SK-N-SH treated with all-trans-retinoic acid at 6 μM for 48 hours (cell line): ENCODE results near the gene TRIM2.

ENCODE experiments used
- ATAC-seq: fragments of 200-7000 bp; cut with Tn5 transposase; 3 replicates; pipeline ENCODE4 v1.9.1; 2020; ENCODE audit warnings: mild to moderate bottlenecking, moderate library complexity
- BACH2 ChIP-seq: fragments of 250-450 bp; sonication (Bioruptor Pico); IDR thresholded peaks from 2 replicates; pipeline ENCODE4 v1.9.0; 2021; ENCODE audit warnings: mild to moderate bottlenecking, borderline replicate concordance
- CSDC2 ChIP-seq: fragments of 250-450 bp; sonication (Bioruptor Pico); IDR thresholded peaks from 2 replicates; pipeline ENCODE4 v1.5.0; 2020; ENCODE audit warnings: mild to moderate bottlenecking, moderate library complexity
- ESRRG ChIP-seq: fragments of 250-450 bp; sonication (Bioruptor Pico); IDR thresholded peaks from 2 replicates; pipeline ENCODE4 v1.6.1; 2021; ENCODE audit warnings: mild to moderate bottlenecking
- GLIS3 ChIP-seq: fragments of 250-450 bp; sonication (Bioruptor Pico); IDR thresholded peaks from 2 replicates; pipeline ENCODE4 v1.5.0; 2020; ENCODE audit warnings: mild to moderate bottlenecking, moderate library complexity
- OSR1 ChIP-seq: fragments of 250-450 bp; sonication (Bioruptor Pico); IDR thresholded peaks from 2 replicates; pipeline ENCODE4 v1.8.0; 2022; ENCODE audit warnings: moderate library complexity, mild to moderate bottlenecking, inconsistent platforms
- PPARA ChIP-seq: fragments of 250-450 bp; sonication (Bioruptor Pico); IDR thresholded peaks from 2 replicates; pipeline ENCODE4 v1.5.0; 2020; ENCODE audit warnings: mild to moderate bottlenecking, borderline replicate concordance
- SNAI2 ChIP-seq: fragments of 250-450 bp; sonication (Bioruptor Pico); IDR thresholded peaks from 2 replicates; pipeline ENCODE4 v1.5.0; 2020; ENCODE audit warnings: mild to moderate bottlenecking, moderate library complexity
- TCF4 ChIP-seq: fragments of 250-450 bp; sonication (Bioruptor Pico); IDR thresholded peaks from 2 replicates; pipeline ENCODE4 v1.8.0; 2021; ENCODE audit warnings: mild to moderate bottlenecking, moderate library complexity, borderline replicate concordance
- TOX ChIP-seq: fragments of 250-450 bp; sonication (Bioruptor Pico); IDR thresholded peaks from 2 replicates; pipeline ENCODE4 v1.8.0; 2021; ENCODE audit warnings: mild to moderate bottlenecking, moderate library complexity, borderline replicate concordance
- ZC3H10 ChIP-seq: fragments of 250-450 bp; sonication (Bioruptor Pico); IDR thresholded peaks from 2 replicates; pipeline ENCODE4 v1.5.1; 2021; ENCODE audit warnings: mild to moderate bottlenecking, moderate library complexity
- ZFP3 ChIP-seq: fragments of 250-450 bp; sonication (Bioruptor Pico); IDR thresholded peaks from 2 replicates; pipeline ENCODE4 v1.5.0; 2020; ENCODE audit warnings: mild to moderate bottlenecking, moderate library complexity
- ZFP30 ChIP-seq: fragments of 450-650 bp; formaldehyde crosslinking; IDR thresholded peaks from 2 replicates; pipeline ENCODE4 v1.5.0; 2022; ENCODE audit warnings: mild to moderate bottlenecking, moderate library complexity
- ZNF565 ChIP-seq: fragments of 450-650 bp; formaldehyde crosslinking; conservative IDR thresholded peaks from 2 replicates; pipeline ENCODE4 v1.5.0; 2020; ENCODE audit warnings: low read depth, mild to moderate bottlenecking, moderate library complexity
- ZNF70 ChIP-seq: fragments of 450-650 bp; formaldehyde crosslinking; IDR thresholded peaks from 2 replicates; pipeline ENCODE4 v1.5.0; 2020; ENCODE audit warnings: mild to moderate bottlenecking, moderate library complexity
- TF ChIP-seq, protein P1 (sequence below): fragments of 250-450 bp; sonication (Bioruptor Pico); IDR thresholded peaks from 2 replicates; pipeline ENCODE4 v1.5.1; 2020; ENCODE audit warnings: low read depth, mild to moderate bottlenecking, moderate library complexity
- TF ChIP-seq, protein P2 (sequence below): fragments of 250-450 bp; sonication (Bioruptor Pico); IDR thresholded peaks from 2 replicates; pipeline ENCODE4 v1.5.0; 2020; ENCODE audit warnings: mild to moderate bottlenecking, moderate library complexity
- TF ChIP-seq, protein P3 (sequence below): fragments of 250-450 bp; sonication (Bioruptor Pico); IDR thresholded peaks from 2 replicates; pipeline ENCODE4 v1.8.0; 2021; ENCODE audit warnings: low read depth, mild to moderate bottlenecking, moderate library complexity, borderline replicate concordance
- TF ChIP-seq, protein P4 (sequence below): fragments of 250-450 bp; sonication (Bioruptor Pico); IDR thresholded peaks from 2 replicates; pipeline ENCODE4 v1.5.1; 2021; ENCODE audit warnings: mild to moderate bottlenecking, moderate library complexity
- TF ChIP-seq, protein P5 (sequence below): fragments of 250-450 bp; sonication (Bioruptor Pico); IDR thresholded peaks from 2 replicates; pipeline ENCODE4 v1.8.0; 2020; ENCODE audit warnings: mild to moderate bottlenecking, moderate library complexity, borderline replicate concordance

The TRIM2 gene

DNA sequence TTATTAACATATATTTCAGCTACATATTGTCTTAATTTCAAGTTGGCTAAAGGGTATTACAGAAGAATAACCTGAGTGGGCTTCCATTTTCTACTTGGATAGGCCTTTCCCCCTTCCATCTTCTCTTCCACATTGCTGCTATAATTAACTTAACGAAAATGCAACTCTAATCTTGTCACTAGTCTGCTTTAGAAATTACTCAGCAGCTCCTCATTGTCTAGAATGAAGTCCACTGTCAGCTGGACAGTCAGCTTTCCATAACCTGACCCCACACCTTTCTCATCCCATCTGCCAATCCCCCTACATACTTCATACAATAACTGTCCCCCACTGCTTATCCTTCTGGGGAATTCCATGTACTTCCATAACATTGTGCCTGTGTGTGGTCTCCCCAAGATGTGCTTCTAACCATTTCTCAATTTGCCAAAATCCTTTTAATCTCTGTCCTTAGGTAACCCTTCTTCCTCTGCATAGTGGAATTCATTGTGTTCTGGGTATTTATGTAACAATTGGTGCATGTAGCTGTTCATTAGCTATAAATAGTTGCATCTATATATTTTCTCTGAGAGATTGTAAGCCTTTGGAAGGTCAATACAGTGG lies 145.1 kb downstream of the TRIM2 start:
- no peak for ATAC-seq
- TF ChIP-seq ZFP30 (CRISPR knock-in tag) (no peak), CSDC2 (no peak), ZFP3 (CRISPR knock-in tag) (no peak), BACH2 (CRISPR knock-in tag) (no peak), OSR1 (CRISPR knock-in tag) (no peak), GLIS3 (no peak), TOX (CRISPR knock-in tag) (no peak), TCF4 (CRISPR knock-in tag) (no peak), ZNF565 (no peak), ZNF70 (CRISPR knock-in tag) (no peak), PPARA (CRISPR knock-in tag) (no peak), ESRRG (no peak), ZC3H10 (CRISPR knock-in tag) (no peak), SNAI2 (CRISPR knock-in tag) (no peak)
- TF ChIP-seq, protein P1, sequence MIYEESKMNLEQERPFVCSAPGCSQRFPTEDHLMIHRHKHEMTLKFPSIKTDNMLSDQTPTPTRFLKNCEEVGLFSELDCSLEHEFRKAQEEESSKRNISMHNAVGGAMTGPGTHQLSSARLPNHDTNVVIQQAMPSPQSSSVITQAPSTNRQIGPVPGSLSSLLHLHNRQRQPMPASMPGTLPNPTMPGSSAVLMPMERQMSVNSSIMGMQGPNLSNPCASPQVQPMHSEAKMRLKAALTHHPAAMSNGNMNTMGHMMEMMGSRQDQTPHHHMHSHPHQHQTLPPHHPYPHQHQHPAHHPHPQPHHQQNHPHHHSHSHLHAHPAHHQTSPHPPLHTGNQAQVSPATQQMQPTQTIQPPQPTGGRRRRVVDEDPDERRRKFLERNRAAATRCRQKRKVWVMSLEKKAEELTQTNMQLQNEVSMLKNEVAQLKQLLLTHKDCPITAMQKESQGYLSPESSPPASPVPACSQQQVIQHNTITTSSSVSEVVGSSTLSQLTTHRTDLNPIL (CRISPR knock-in tag), result no peak
- TF ChIP-seq, protein P2, sequence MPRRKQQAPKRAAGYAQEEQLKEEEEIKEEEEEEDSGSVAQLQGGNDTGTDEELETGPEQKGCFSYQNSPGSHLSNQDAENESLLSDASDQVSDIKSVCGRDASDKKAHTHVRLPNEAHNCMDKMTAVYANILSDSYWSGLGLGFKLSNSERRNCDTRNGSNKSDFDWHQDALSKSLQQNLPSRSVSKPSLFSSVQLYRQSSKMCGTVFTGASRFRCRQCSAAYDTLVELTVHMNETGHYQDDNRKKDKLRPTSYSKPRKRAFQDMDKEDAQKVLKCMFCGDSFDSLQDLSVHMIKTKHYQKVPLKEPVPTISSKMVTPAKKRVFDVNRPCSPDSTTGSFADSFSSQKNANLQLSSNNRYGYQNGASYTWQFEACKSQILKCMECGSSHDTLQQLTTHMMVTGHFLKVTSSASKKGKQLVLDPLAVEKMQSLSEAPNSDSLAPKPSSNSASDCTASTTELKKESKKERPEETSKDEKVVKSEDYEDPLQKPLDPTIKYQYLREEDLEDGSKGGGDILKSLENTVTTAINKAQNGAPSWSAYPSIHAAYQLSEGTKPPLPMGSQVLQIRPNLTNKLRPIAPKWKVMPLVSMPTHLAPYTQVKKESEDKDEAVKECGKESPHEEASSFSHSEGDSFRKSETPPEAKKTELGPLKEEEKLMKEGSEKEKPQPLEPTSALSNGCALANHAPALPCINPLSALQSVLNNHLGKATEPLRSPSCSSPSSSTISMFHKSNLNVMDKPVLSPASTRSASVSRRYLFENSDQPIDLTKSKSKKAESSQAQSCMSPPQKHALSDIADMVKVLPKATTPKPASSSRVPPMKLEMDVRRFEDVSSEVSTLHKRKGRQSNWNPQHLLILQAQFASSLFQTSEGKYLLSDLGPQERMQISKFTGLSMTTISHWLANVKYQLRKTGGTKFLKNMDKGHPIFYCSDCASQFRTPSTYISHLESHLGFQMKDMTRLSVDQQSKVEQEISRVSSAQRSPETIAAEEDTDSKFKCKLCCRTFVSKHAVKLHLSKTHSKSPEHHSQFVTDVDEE (CRISPR knock-in tag), result no peak
- TF ChIP-seq, protein P3, sequence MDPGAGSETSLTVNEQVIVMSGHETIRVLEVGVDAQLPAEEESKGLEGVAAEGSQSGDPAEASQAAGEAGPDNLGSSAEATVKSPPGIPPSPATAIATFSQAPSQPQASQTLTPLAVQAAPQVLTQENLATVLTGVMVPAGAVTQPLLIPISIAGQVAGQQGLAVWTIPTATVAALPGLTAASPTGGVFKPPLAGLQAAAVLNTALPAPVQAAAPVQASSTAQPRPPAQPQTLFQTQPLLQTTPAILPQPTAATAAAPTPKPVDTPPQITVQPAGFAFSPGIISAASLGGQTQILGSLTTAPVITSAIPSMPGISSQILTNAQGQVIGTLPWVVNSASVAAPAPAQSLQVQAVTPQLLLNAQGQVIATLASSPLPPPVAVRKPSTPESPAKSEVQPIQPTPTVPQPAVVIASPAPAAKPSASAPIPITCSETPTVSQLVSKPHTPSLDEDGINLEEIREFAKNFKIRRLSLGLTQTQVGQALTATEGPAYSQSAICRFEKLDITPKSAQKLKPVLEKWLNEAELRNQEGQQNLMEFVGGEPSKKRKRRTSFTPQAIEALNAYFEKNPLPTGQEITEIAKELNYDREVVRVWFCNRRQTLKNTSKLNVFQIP, result no peak
- TF ChIP-seq, protein P4, sequence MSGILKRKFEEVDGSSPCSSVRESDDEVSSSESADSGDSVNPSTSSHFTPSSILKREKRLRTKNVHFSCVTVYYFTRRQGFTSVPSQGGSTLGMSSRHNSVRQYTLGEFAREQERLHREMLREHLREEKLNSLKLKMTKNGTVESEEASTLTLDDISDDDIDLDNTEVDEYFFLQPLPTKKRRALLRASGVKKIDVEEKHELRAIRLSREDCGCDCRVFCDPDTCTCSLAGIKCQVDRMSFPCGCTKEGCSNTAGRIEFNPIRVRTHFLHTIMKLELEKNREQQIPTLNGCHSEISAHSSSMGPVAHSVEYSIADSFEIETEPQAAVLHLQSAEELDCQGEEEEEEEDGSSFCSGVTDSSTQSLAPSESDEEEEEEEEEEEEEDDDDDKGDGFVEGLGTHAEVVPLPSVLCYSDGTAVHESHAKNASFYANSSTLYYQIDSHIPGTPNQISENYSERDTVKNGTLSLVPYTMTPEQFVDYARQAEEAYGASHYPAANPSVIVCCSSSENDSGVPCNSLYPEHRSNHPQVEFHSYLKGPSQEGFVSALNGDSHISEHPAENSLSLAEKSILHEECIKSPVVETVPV, result no peak
- TF ChIP-seq, protein P5, sequence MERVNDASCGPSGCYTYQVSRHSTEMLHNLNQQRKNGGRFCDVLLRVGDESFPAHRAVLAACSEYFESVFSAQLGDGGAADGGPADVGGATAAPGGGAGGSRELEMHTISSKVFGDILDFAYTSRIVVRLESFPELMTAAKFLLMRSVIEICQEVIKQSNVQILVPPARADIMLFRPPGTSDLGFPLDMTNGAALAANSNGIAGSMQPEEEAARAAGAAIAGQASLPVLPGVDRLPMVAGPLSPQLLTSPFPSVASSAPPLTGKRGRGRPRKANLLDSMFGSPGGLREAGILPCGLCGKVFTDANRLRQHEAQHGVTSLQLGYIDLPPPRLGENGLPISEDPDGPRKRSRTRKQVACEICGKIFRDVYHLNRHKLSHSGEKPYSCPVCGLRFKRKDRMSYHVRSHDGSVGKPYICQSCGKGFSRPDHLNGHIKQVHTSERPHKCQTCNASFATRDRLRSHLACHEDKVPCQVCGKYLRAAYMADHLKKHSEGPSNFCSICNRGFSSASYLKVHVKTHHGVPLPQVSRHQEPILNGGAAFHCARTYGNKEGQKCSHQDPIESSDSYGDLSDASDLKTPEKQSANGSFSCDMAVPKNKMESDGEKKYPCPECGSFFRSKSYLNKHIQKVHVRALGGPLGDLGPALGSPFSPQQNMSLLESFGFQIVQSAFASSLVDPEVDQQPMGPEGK (CRISPR knock-in tag), result no peak

DNA sequence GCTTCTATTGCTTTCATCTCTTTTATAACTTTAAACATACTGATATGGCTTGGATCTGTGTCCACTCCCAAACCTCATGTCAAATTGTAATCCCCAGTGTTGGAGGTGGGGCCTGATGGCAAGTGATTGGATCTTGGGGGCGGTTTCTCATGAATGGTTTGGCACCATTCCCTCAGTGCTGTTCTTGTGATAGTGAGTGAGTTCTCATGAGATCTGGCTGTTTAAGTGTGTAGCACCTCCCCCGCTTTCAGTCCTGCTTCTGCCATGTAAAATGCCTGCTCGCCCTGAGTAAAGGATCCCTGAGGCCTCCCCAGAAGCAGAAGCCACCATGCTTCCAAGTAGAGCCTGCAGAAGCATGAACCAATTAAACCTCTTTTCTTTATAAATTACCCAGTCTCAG lies 157.9 kb downstream of the TRIM2 start:
- TF ChIP-seq ZNF565, result no peak
- TF ChIP-seq, protein P4, result no peak
- no peak for TF ChIP-seq ZFP30 (CRISPR knock-in tag)
- no peak for TF ChIP-seq TOX (CRISPR knock-in tag)
- TF ChIP-seq CSDC2, result no peak
- no peak for TF ChIP-seq BACH2 (CRISPR knock-in tag)
- no peak for TF ChIP-seq OSR1 (CRISPR knock-in tag)
- TF ChIP-seq, protein P5 (CRISPR knock-in tag), result no peak
- no peak for TF ChIP-seq PPARA (CRISPR knock-in tag)
- ATAC-seq, result no peak
